Measurements from ENCODE around the gene LINC00237. TPM values are rescaled to one million over a fixed set of nuclear protein-coding genes. Genes with fewer than 3 reads are reported as not detected.

LINC00237 gene
- total and polyA plus RNA-seq, 9 of the 15 experiments (the other 6 are each of a cell fraction or from before 2014, with no cell fraction given) = not detected

DNA sequence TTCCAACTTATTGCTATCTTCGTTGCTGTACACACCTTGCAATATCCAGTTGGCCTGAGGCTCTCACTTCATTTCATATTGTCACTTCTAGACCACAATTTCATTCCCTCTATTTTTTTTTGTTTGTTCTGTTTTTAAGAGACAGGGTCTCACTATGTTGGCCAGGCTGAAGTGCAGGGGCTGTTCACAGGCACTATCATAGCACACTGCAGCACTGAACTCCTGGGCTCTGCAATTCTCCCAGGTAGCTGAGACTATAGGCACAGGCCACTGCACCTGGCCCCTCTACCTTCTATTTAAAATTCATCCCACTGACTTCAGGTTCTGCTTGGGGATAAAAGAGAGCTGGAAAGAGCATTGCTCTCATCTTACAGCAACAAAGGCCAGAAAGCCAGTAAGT, 4.7 kb upstream of the LINC00237 start:
- peaks cover 4 to 6% of the 10 kb centered on the region in 2 experiments; a peak in 2 of 5 replicates for H3K27me3 ChIP-seq (ENCODE audit: control insufficient read depth in 2 of 2, insufficient read depth in 2 of 2, low read length in 2 of 2)
- intact Hi-C loops (cut with micrococcal nuclease) = no loop called here

DNA sequence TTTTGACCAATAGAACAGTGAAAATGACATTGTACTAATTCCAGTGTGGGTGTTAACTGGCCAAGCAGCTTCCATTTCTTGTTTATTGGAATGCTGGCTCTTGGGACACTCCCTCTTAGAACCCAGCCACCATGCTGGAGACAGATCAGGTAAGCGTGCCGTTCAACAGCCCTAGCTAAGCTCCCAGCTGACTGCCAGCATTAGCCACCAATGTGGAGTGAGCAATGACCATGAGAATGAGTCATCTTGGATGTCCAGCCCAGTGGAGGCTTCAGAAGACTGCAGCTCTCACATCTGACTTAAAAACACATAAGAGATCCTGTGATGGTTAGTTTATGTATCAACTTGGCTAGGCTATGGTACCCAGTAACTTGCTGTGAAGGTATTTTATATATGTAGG, 3.0 kb upstream of the LINC00237 start:
- in situ Hi-C loops (cut with MboI) = no loop called here
- Histone ChIP-seq H4K20me1 (replicated peaks; ENCODE audit: control insufficient read depth, insufficient read depth, low read length) (no peaks in the 10 kb centered on the region), H3K9ac (ENCODE audit: insufficient read depth in 1 of 2, low read depth in 2 of 2, low read length in 2 of 2) (no peak overlapping the region), H3K9me1 (ENCODE audit: control insufficient read depth, insufficient read depth, low read length) (no peaks in the 10 kb centered on the region), H3K4me1 (replicated peaks in 1 of 2; ENCODE audit: control insufficient read depth in 2 of 2, insufficient read depth in 2 of 2, low read length in 2 of 2) (peaks cover 0 to 11% of the 10 kb centered on the region in 2 experiments; a peak in 1 of 5 replicates), H3K4me2 (ENCODE audit: insufficient read depth, low read length) (no peak overlapping the region), H3K27me3 (ENCODE audit: control insufficient read depth in 2 of 2, insufficient read depth in 2 of 2, low read length in 2 of 2) (peaks cover 6 to 11% of the 10 kb centered on the region in 2 experiments; a peak in 2 of 5 replicates), H3K36me3 (ENCODE audit: control insufficient read depth, insufficient read depth, low read length) (no peaks in the 10 kb centered on the region), H3K9me3 (replicated peaks; ENCODE audit: control insufficient read depth, insufficient read depth, low read depth, low read length) (no peaks in the 10 kb centered on the region), H3K79me2 (ENCODE audit: control insufficient read depth, insufficient read depth, low read length) (no peaks in the 10 kb centered on the region), H2AFZ (ENCODE audit: low read depth, low read length) (no peak overlapping the region), H3K27ac (ENCODE audit: extremely low read depth, low read depth, low read length) (no peak overlapping the region), H3K4me3 (no peak overlapping the region)
- CTCF ChIA-PET (ENCODE audit: low intra/inter-chr PET ratio) = no interaction called here
- ATAC-seq = peak; percentile 76
- no peak for DNase-seq (ENCODE audit: extremely low read depth in 1 of 4, low spot score in 3 of 4)
- POLR2A ChIA-PET = no interaction called here
- no peak for FAIRE-seq
- no peak for TF ChIP-seq HIVEP1 (CRISPR knock-in tag; IDR thresholded peaks at IDR 0.05)
- no peak for TF ChIP-seq ZNF717 (CRISPR knock-in tag; IDR thresholded peaks at IDR 0.05)
- 0 out of 2 replicates have a peak, but pooled peaks have one; percentile 17 for TF ChIP-seq JUN (IDR thresholded peaks at IDR 0.05; ENCODE audit: borderline replicate concordance, low read depth, low read length)
- TF ChIP-seq JUN (CRISPR knock-in tag; IDR thresholded peaks at IDR 0.05; ENCODE audit: borderline replicate concordance) = no peak
- TF ChIP-seq JUND (IDR thresholded peaks at IDR 0.05; ENCODE audit: borderline replicate concordance, low read depth, low read length) = peak; percentile 82
- TF ChIP-seq JUND (tag; IDR thresholded peaks at IDR 0.05; ENCODE audit: borderline replicate concordance, low read depth, low read length) = peak; percentile 79; the same call in 2 of the 3 replicates
- TF ChIP-seq, protein P1, sequence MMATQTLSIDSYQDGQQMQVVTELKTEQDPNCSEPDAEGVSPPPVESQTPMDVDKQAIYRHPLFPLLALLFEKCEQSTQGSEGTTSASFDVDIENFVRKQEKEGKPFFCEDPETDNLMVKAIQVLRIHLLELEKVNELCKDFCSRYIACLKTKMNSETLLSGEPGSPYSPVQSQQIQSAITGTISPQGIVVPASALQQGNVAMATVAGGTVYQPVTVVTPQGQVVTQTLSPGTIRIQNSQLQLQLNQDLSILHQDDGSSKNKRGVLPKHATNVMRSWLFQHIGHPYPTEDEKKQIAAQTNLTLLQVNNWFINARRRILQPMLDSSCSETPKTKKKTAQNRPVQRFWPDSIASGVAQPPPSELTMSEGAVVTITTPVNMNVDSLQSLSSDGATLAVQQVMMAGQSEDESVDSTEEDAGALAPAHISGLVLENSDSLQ (IDR thresholded peaks at IDR 0.05) = peak; percentile 74
- TF ChIP-seq, protein P2, sequence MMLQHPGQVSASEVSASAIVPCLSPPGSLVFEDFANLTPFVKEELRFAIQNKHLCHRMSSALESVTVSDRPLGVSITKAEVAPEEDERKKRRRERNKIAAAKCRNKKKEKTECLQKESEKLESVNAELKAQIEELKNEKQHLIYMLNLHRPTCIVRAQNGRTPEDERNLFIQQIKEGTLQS (IDR thresholded peaks at IDR 0.05) = peak; percentile 77
- TF ChIP-seq, protein P2 (CRISPR knock-in tag; conservative IDR thresholded peaks at IDR 0.05) = no peak
- peak; percentile 76 for TF ChIP-seq FOSL1 (tag; conservative IDR thresholded peaks at IDR 0.05)
- TF ChIP-seq ZNF232 (CRISPR knock-in tag; IDR thresholded peaks at IDR 0.05) = no peak
- WGBS (ENCODE audit: insufficient coverage, low coverage, missing lambda C conversion rate) = 19% methylated on average over 2 of the region's 2 CpGs
- BruUV-seq (replicated peaks) = no TSS peak
- intact Hi-C loops (cut with micrococcal nuclease) = no loop called here

More for the DNA sequence above, 4.7 kb upstream of the LINC00237 start:
- H3K9ac ChIP-seq (ENCODE audit: insufficient read depth in 1 of 2, low read depth in 2 of 2, low read length in 2 of 2) = no peak overlapping the region
- in situ Hi-C loops (cut with MboI) = no loop called here
- H3K4me2 ChIP-seq (ENCODE audit: insufficient read depth, low read length) = no peak overlapping the region
- no peak overlapping the region for H3K27ac ChIP-seq (ENCODE audit: extremely low read depth, low read depth, low read length)
- ChIA-PET POLR2A (no interaction called here), CTCF (ENCODE audit: low intra/inter-chr PET ratio) (no interaction called here)
- no TSS peak for BruUV-seq (replicated peaks)
- no peak for DNase-seq (ENCODE audit: extremely low read depth in 1 of 4, low spot score in 3 of 4)
- H3K9me1 ChIP-seq (ENCODE audit: control insufficient read depth, insufficient read depth, low read length) = no peaks in the 10 kb centered on the region
- TF ChIP-seq ZNF121 (CRISPR knock-in tag; conservative IDR thresholded peaks at IDR 0.05) = 0 out of 2 replicates have a peak, but pooled peaks have one; percentile 6
- no peak for TF ChIP-seq NCOR1 (IDR thresholded peaks at IDR 0.05)
- TF ChIP-seq SPI1 (IDR thresholded peaks at IDR 0.05; ENCODE audit: borderline replicate concordance, low read depth, low read length) = no peak
- no peak for TF ChIP-seq POLR2AphosphoS2 (IDR thresholded peaks at IDR 0.05; ENCODE audit: low read length)
- H3K36me3 ChIP-seq (ENCODE audit: control insufficient read depth, insufficient read depth, low read length) = no peaks in the 10 kb centered on the region
- no peaks in the 10 kb centered on the region for H3K9me3 ChIP-seq (replicated peaks; ENCODE audit: control insufficient read depth, insufficient read depth, low read depth, low read length)
- no peak overlapping the region for H3K4me3 ChIP-seq
- 0% methylated on average over 1 of the region's 1 CpG for whole genome bisulfite sequencing (ENCODE audit: insufficient coverage, low coverage, missing lambda C conversion rate)
- no peak overlapping the region for H2AFZ ChIP-seq (ENCODE audit: low read depth, low read length)
- FAIRE-seq = no peak
- H3K4me1 ChIP-seq (replicated peaks in 1 of 2; ENCODE audit: control insufficient read depth in 2 of 2, insufficient read depth in 2 of 2, low read length in 2 of 2) = peaks cover 0 to 5% of the 10 kb centered on the region in 2 experiments; a peak in 1 of 5 replicates
- H4K20me1 ChIP-seq (replicated peaks; ENCODE audit: control insufficient read depth, insufficient read depth, low read length) = no peaks in the 10 kb centered on the region
- H3K79me2 ChIP-seq (ENCODE audit: control insufficient read depth, insufficient read depth, low read length) = no peaks in the 10 kb centered on the region
- no peak for ATAC-seq
